HFF-Myc (cell line): ENCODE measurements around the gene SAMD4A.

Experiments used
- DNase-seq: peaks from one replicate; pipeline ENCODE4 v3.0.0-alpha.2; 2011; ENCODE audit warnings: low read depth; ENCODE audit errors: extremely low read depth
- H3K4me3 ChIP-seq: replicated peaks from 2 replicates; pipeline ENCODE4 v1.5.1; 2011; ENCODE audit warnings: low read depth, mild to moderate bottlenecking, control low read depth, low read length
- CTCF ChIP-seq: IDR thresholded peaks from 2 replicates; pipeline ENCODE4 v1.5.1; 2012; ENCODE audit warnings: mild to moderate bottlenecking, low read depth, low read length, control low read depth; ENCODE audit errors: missing control alignments

SAMD4A gene

GRCh38 chr14:54577977-54578376 is 11.0 kb downstream of the SAMD4A start:
- no peak overlapping the region for H3K4me3 ChIP-seq
- DNase-seq, result no peak
- TF ChIP-seq CTCF, result no peak

GRCh38 chr14:54579621-54580020 is 12.7 kb downstream of the SAMD4A start:
- TF ChIP-seq CTCF, result no peak
- no peak for DNase-seq
- H3K4me3 ChIP-seq, result no peak overlapping the region

GRCh38 chr14:54580933-54581332 is 14.0 kb downstream of the SAMD4A start:
- DNase-seq, result no peak
- TF ChIP-seq CTCF, result no peak
- no peak overlapping the region for H3K4me3 ChIP-seq

GRCh38 chr14:54582334-54582733 is 15.4 kb downstream of the SAMD4A start:
- no peak for DNase-seq
- no peak for TF ChIP-seq CTCF
- H3K4me3 ChIP-seq, result no peak overlapping the region

- TF ChIP-seq CTCF, result no peak
- no peak overlapping the region for H3K4me3 ChIP-seq
- no peak for DNase-seq
These were observed 17.2 kb downstream of the SAMD4A start for GRCh38 chr14:54584097-54584496.

- no peak overlapping the region for H3K4me3 ChIP-seq
- no peak for TF ChIP-seq CTCF
- no peak for DNase-seq
These were observed 18.3 kb downstream of the SAMD4A start for GRCh38 chr14:54585214-54585613.

- DNase-seq, result no peak
- no peak for TF ChIP-seq CTCF
- H3K4me3 ChIP-seq, result no peak overlapping the region
These were observed 22.1 kb downstream of the SAMD4A start for GRCh38 chr14:54589076-54589475.
